Frontal cortex (tissue), 4 donors: ENCODE measurements around the gene HS1BP3. TPM values are rescaled to one million over a fixed set of nuclear protein-coding genes. Genes with fewer than 3 reads are reported as not detected.
A peak's percentile ranks its signal among the peaks of the same experiment; 100 is the strongest.

ENCODE experiments used
- DNase-seq, 2 donors: peaks; one replicate each; pipeline ENCODE4 v3.0.0; 2012; ENCODE audit warnings: low spot score in 2 of 2
- FAIRE-seq: peaks from 2 replicates; lab custom pipeline; 2012; peaks lifted over from hg19 to GRCh38; lab: Jason Lieb, UNC
- total RNA-seq: library from RNA; depleted of rRNA; stranded (reverse); fragments of >200 nt; gene quantifications from one replicate; pipeline ENCODE4 v1.2.3, GENCODE V29; 2014
- donor health status: control.
- donor health status: control.
- donor health status: control.

Gene HS1BP3
- total RNA-seq, 1 donor from 2014 or later: 7.7 TPM

GRCh38 chr2:20611077-20611843 is 39.6 kb downstream of the HS1BP3 start:
- no peak for DNase-seq
- no peak for FAIRE-seq

DNA sequence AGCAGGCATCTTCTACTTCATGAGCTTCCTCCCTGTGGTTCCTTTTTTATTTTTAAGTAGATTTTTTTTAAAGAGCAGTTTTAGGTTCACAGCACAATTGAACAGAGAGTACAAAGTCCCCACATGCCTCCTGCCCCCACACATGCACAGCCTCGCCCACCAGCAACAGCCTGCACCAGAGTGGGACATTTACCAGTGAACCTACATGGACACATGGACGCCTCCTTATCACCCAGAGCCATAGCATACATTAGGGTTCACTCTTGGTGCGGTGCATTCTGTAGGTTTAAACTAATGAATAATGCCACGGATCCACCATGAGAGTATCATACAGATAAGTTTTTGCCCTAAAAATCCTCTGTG is 40.9 kb downstream of the HS1BP3 start:
- FAIRE-seq (no peak), DNase-seq (no peak)

DNA sequence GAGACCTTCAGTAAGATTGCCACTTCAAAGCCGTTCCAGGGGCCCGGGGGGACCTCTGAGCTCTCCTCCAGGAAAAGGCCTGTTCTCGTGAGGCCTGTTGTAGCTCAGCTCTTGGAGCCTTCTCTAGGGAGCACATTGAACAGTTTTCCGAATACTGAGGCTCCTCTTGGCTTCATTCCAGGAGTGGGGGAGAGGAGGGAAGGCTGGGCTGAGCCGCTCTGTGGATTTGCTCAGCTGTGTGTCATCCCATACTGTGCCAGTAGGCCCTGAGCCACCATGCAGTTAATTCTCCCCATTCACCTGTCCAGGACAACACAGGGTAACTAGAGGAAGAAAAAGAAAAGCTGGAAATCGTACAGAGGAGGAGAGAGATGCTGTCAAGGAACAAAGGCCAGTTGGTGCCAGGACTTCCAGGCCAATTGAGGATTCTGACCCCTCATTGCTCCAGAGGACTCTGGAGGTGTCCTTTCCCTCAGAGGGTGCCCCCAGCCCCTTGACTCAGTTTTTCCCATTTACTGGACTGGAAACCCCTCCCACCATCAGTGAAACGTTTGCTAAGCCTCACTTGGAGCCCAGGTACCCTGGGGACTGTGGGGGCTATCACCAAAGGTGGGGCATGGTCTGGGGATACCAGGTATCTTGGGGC is 41.4 kb downstream of the HS1BP3 start:
- DNase-seq: no peak

DNA sequence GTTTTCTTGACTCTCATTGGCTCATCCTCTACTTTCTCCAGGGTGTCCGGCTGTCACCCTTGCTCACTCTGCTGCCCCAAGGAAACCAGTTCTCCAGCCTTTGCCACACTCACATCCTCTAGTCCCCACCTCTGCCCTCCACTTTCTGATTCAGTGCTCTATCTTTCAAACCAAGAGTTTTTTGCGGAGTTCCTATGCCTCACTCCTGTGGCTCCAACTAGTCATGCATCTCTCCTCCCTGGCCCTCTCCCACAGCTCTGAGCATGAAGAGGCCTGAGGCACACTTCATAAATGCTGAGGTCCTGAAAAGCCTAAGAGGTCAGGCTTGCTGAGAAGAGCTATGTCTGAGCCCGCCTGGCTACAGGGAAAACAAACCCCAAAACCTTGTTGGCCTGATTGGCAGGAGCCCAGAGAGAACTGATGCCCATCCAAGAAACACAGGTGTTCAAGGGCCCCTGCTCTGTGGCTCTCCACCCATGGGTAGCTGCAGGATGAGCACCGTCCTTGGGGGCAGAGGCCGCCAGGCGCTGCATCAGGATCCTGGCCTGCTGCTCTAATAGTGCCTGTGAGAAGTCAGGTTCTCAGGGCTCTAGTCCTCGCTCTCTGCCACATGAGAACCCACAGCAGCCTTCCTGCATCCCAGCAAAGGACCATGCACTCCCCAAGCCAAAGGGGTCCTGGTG is 42.1 kb downstream of the HS1BP3 start:
- DNase-seq (no peak), FAIRE-seq (no peak)

More for the DNA sequence above, 41.4 kb downstream of the HS1BP3 start:
- FAIRE-seq: no peak

GRCh38 chr2:20607446-20607845 is 43.5 kb downstream of the HS1BP3 start:
- no peak for DNase-seq
- FAIRE-seq: no peak

DNA sequence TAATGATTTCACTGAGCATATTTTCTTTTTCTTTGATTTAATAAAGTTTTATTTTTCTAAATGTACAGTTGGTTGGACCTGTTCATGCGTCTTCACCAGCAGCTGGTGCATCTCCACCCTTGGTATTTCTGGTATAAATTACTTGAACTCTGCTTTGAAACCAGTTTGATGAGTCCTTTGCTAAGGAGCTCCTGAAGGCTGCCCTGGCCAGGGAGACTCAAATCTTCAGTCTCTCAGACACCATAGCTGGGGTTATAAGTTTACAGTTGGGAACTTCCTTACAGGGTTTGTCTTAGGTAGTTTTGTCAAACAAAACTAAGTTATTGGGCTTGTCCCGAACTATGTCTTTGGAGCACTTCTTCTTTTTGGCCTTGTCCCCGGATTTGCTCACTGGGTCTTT is 44.7 kb downstream of the HS1BP3 start:
- DNase-seq (no peak), FAIRE-seq (no peak)

DNA sequence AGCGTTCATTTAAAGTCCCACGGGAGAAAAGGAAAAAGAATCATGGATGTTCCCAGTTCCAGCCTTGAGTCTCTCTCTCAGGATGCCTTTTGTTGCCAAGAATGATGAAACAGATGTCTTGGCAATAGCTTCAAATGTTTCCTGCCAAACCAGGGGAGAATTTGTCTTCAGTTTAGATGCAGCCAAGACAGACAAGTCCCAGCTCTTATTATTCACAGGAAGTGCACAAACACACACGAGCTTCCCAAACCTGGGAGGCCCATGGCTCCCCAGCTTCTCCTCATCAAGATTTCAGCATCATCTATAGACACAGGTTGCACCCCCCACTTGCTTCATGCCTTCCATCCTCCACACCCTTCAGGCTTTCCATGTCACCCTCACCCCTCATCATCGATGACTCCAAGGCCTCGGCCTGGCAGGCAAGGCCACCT is 45.9 kb downstream of the HS1BP3 start:
- DNase-seq (no peak), FAIRE-seq (no peak)

DNA sequence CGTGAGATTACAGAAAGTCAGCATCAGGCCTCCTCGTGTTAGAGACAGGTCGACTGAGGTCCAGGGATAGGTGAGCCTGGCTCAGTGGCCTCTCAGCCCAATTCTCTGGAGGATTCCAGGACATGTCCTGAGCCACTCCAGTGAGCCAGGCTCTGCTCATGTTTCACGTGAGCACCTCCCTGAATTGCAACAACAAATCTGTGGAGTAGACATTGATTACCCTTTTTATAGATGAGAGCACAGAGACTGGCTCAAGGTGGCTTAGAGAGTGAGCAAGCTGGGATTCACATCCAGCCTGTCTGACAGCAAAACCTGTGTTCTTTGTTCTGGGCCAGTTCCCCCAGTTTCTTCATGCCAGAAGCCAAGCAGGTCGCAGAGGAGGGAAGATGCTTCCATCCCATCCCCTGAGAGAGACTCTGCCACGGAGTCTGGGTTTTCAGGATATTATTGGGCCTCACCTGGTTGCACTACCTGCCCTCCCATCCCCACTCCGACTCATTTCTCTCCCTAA is 46.4 kb downstream of the HS1BP3 start:
- DNase-seq (no peak), FAIRE-seq (no peak)

DNA sequence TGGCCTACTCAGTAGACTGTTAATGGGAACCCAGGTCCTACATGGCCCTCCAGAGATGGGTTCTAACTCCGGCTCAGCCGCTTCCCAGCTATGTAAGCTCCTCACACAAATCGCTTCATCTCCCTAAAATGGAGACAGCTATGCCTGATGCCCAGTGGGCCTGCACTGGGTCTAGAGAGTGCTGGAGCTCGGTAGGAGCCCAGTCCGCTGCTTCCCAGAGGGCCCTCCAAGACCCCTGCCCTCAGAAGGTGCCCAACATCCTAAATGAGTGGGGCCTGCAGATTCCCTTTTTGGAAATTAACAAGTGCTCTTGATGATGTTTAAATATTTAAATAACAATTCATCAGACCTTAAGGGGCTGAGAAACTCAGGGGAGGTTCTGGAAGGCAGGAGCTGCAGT is 47.1 kb downstream of the HS1BP3 start:
- FAIRE-seq (no peak), DNase-seq (no peak)

- DNase-seq (no peak), FAIRE-seq (no peak)
Measured at GRCh38 chr2:20602803-20603202, 48.1 kb downstream of the HS1BP3 start.

DNA sequence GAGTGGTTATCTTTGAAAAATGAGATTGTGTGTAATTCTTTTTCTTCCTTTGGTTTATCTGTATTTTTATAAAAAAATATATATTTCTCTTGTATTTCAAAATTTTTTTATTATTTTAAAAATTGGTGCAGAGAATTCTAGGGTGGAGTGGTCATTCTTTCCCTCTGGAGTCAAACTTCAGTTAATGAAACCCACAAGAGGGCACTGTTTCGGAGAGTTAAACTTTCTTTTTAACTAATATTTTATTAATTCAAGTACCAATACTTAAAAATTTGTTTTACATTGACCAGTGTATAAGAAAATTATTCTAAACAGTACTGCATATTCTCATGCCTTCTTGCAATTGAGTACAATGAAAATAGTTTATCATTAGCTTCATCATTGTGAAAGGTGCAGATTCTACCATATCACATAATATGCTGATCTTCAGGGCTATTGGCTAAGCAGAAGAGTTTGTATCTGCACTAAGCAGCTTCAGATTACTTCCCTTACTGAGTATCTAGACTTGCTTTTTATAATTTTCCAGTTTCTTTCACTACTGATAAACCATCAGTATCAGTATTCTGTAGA is 50.1 kb downstream of the HS1BP3 start:
- FAIRE-seq (peak; percentile 93), DNase-seq (no peak)

DNA sequence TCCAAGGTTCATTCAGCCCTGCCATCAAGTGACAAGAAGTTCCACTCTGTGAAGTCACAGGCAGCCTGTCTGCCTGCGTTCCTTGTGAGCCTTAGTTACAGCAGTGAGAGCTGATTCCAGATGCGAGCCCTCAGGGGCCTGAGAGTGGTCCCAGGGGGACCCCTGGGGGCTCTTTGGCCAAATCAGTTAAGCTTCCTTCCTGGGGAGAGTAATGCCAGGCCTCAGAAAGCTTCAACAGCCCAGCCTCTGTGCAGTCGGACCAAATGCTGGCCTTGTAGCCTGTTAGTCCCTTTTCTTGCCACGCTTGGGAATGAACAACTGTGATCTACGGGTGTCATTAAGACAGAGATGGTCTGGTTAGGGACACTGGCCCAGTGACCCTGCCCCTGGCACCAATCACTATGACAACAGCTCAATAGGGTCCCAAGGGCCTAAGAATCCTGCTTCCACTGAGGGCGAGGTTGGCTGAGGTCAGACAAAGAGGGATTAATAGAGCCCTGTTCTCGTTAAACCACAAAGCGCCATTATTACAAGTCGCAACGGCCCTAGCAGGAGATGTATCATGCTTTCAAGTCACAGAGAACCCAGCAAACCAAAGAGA is 50.9 kb downstream of the HS1BP3 start:
- no peak for DNase-seq
- no peak for FAIRE-seq

GRCh38 chr2:20599001-20599600 is 51.8 kb downstream of the HS1BP3 start:
- DNase-seq: no peak

DNA sequence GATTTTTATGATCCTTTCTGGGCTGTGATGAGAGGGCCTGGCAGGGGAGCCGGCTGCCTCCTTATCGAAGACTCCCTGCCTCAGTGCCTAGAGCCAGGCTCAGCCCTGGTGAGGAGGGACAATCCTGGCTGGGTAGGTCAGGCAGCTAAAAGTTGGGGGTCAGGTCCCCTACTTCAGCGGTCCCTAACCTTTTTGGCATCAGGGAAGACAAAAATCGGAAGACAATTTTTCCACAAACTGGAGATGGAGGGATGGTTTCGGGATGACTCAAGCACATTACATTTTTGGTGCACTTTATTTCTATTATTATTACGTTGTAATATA is 53.1 kb downstream of the HS1BP3 start:
- DNase-seq: no peak
- no peak for FAIRE-seq

More at GRCh38 chr2:20599001-20599600, 51.8 kb downstream of the HS1BP3 start:
- no peak for FAIRE-seq

DNA sequence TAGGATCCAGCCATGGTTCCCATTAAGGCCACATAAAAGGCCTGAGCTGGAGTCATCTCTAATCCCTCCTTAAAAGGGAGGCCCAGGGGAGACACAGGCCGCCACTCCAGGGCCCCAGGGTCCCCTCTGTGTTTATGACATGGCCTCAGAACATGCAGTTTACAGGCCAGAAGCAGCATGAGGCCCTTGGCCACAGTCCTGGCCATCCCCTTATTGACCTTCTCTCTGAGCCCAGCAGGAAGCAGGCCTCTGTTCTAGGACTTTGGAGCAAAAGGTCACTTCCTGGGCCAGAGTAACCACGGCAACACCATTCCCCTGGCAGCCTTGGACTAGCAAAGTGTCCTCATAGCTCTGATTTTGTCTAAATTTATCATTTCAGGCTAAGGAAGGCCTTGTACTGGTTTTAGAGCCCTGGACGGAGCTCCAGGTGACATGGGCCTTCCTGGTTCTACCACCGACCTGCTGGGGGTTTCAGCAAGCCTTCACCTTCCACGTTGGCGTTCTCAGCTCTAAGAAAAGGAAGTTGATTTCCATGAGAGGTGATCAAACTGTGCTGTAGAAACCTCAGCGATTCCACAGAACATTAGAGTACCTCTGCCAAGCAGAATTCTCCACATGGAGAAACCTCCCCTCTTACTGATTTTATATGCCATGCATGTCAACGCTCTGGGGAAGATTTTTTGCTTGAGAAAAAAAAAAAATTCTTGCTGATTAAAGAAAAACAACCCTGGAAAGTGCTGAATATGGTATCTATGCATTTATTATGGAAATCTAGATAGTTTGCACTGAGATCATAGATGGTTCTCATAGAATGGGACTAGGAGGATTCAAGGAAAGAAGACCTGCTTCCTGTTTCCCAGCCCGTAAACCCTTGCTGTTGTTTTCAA is 53.7 kb downstream of the HS1BP3 start:
- FAIRE-seq: no peak

GRCh38 chr2:20596193-20596972 is 54.5 kb downstream of the HS1BP3 start:
- FAIRE-seq (no peak), DNase-seq (no peak)

More for the DNA sequence above, 53.7 kb downstream of the HS1BP3 start:
- DNase-seq: no peak

DNA sequence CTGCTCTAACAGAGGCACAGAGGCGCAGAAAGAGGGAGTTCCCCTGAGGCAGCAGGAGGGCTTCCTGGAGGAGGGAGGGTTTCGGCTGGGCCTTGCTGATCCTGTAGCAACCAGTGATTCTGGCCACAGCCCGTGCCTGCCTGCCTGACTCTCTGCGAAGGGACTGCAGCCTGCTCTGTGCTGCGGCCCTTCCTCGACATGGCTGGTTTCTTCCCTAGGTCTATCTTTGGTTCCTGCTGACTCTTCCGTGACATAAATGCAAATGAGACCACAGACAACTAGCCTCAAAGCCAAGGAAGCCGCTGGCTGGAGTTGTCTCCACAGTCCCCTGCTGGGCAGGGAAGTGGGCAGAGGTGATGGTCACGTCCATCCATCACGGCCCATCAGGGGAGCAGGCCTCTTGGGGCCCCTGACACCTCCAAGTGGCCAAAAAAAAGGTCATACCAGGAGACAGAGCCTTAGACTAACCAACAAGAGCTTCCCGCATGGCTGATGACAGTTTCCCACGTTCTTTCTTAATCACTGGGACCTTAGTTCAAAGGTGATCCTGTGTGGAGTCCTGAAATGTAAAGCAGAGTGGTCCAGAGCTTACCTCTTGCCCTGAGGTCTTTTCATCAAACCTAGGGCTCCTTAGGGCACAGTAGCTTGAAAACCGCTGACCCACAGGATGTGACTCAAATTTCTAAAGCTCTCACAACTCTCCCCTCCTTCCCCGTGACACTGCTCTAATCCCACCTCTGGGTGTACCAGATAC is 55.3 kb downstream of the HS1BP3 start:
- FAIRE-seq: no peak
- DNase-seq: no peak
